ENCODE measurements around the gene ADH1A. TPM values are rescaled to one million over a fixed set of nuclear protein-coding genes. Genes with fewer than 3 reads are reported as not detected.

Gene ADH1A
- not detected for total RNA-seq

- Histone ChIP-seq H3K27ac (no peak within 1 kb of the TSS), H3K4me1 (no peaks in the 10 kb centered on the region), H3K36me3 (no peaks in the 10 kb centered on the region), H3K4me3 (no peak within 1 kb of the TSS), H3K27me3 (no peaks in the 10 kb centered on the region), H3K9me3 (no peaks in the 10 kb centered on the region)
- TF ChIP-seq POLR2AphosphoS5 (IDR thresholded peaks at IDR 0.05) (no peak), EP300 (IDR thresholded peaks at IDR 0.05) (no peak), CTCF (IDR thresholded peaks at IDR 0.05) (no peak), POLR2A (IDR thresholded peaks at IDR 0.05) (no peak)
- DNase-seq (ENCODE audit: low spot score in 2 of 2): no peak
- 74% methylated on average over 3 of the region's 3 CpGs for WGBS
Measured at GRCh38 chr4:99290848-99291786, at the start of gene ADH1A. Gene ADH1A (minus strand): TSS chr4:99290985. CDS start chr4:99290914, 71 bp downstream.

- Histone ChIP-seq H3K27me3 (no peaks in the 10 kb centered on the region), H3K9me3 (no peaks in the 10 kb centered on the region), H3K4me1 (no peaks in the 10 kb centered on the region), H3K36me3 (no peaks in the 10 kb centered on the region), H3K4me3 (no peak overlapping the region), H3K27ac (no peak overlapping the region)
- TF ChIP-seq CTCF (IDR thresholded peaks at IDR 0.05) (no peak), POLR2A (IDR thresholded peaks at IDR 0.05) (no peak), EP300 (IDR thresholded peaks at IDR 0.05) (no peak), POLR2AphosphoS5 (IDR thresholded peaks at IDR 0.05) (no peak)
- 86% methylated on average over 3 of the region's 3 CpGs for WGBS
- no peak for DNase-seq (ENCODE audit: low spot score in 2 of 2)
Measured at GRCh38 chr4:99339172-99339571, 48.4 kb upstream of the ADH1A start.

GRCh38 chr4:99336553-99336952 lies 45.8 kb upstream of the ADH1A start:
- Histone ChIP-seq H3K9me3 (no peaks in the 10 kb centered on the region), H3K4me1 (no peaks in the 10 kb centered on the region)
- 71% methylated on average over 4 of the region's 4 CpGs for WGBS

GRCh38 chr4:99334880-99335279 lies 44.1 kb upstream of the ADH1A start:
- no peaks in the 10 kb centered on the region for H3K36me3 ChIP-seq
- TF ChIP-seq EP300 (IDR thresholded peaks at IDR 0.05) (no peak), CTCF (IDR thresholded peaks at IDR 0.05) (no peak), POLR2AphosphoS5 (IDR thresholded peaks at IDR 0.05) (no peak), POLR2A (IDR thresholded peaks at IDR 0.05) (no peak)
- 100% methylated on average over 1 of the region's 1 CpG for WGBS
- H3K9me3 ChIP-seq: no peaks in the 10 kb centered on the region
- H3K4me1 ChIP-seq: no peaks in the 10 kb centered on the region
- no peak overlapping the region for H3K4me3 ChIP-seq
- H3K27me3 ChIP-seq: no peaks in the 10 kb centered on the region
- DNase-seq (ENCODE audit: low spot score in 2 of 2): no peak
- H3K27ac ChIP-seq: no peak overlapping the region

More at GRCh38 chr4:99336553-99336952, 45.8 kb upstream of the ADH1A start:
- Histone ChIP-seq H3K36me3 (no peaks in the 10 kb centered on the region), H3K27ac (no peak overlapping the region), H3K4me3 (no peak overlapping the region), H3K27me3 (no peaks in the 10 kb centered on the region)
- TF ChIP-seq EP300 (IDR thresholded peaks at IDR 0.05) (no peak), POLR2AphosphoS5 (IDR thresholded peaks at IDR 0.05) (no peak)
- DNase-seq (ENCODE audit: low spot score in 2 of 2): no peak

GRCh38 chr4:99330648-99331047 lies 39.9 kb upstream of the ADH1A start:
- Histone ChIP-seq H3K27me3 (no peaks in the 10 kb centered on the region), H3K9me3 (no peaks in the 10 kb centered on the region), H3K36me3 (no peaks in the 10 kb centered on the region), H3K4me3 (no peak overlapping the region), H3K27ac (no peak overlapping the region), H3K4me1 (peaks cover 2% of the 10 kb centered on the region)
- TF ChIP-seq CTCF (IDR thresholded peaks at IDR 0.05) (no peak), POLR2A (IDR thresholded peaks at IDR 0.05) (no peak), EP300 (IDR thresholded peaks at IDR 0.05) (no peak), POLR2AphosphoS5 (IDR thresholded peaks at IDR 0.05) (no peak)
- DNase-seq (ENCODE audit: low spot score in 2 of 2): no peak
- 88% methylated on average over 3 of the region's 3 CpGs for WGBS
